Measurements from ENCODE around the gene APEH.

- no peak for TF ChIP-seq POLR2AphosphoS5 (IDR thresholded peaks at IDR 0.05; ENCODE audit: borderline replicate concordance, low read depth, low read length)
- TF ChIP-seq EZH2 (IDR thresholded peaks at IDR 0.05): no peak
Observed at GRCh38 chr3:49641292-49641691, 32.9 kb upstream of the APEH start.

Data from SK-N-MC (cell line).